DND-41 (cell line): ENCODE data around the gene NT5C.

ENCODE experiments used
- EZH2 ChIP-seq: IDR thresholded peaks from 3 replicates; pipeline ENCODE4 v1.6.1; 2012; ENCODE audit warnings: borderline replicate concordance, low read depth, mild to moderate bottlenecking, moderate library complexity, low read length, inconsistent platforms; ENCODE audit not compliant: severe bottlenecking
- TF ChIP-seq, protein P1 (sequence below): IDR thresholded peaks from 2 replicates; pipeline ENCODE4 v1.5.1; 2012; ENCODE audit warnings: borderline replicate concordance, low read length, moderate library complexity, mild to moderate bottlenecking; ENCODE audit not compliant: poor library complexity, severe bottlenecking; ENCODE audit errors: extremely low read depth

- TF ChIP-seq, protein P1, sequence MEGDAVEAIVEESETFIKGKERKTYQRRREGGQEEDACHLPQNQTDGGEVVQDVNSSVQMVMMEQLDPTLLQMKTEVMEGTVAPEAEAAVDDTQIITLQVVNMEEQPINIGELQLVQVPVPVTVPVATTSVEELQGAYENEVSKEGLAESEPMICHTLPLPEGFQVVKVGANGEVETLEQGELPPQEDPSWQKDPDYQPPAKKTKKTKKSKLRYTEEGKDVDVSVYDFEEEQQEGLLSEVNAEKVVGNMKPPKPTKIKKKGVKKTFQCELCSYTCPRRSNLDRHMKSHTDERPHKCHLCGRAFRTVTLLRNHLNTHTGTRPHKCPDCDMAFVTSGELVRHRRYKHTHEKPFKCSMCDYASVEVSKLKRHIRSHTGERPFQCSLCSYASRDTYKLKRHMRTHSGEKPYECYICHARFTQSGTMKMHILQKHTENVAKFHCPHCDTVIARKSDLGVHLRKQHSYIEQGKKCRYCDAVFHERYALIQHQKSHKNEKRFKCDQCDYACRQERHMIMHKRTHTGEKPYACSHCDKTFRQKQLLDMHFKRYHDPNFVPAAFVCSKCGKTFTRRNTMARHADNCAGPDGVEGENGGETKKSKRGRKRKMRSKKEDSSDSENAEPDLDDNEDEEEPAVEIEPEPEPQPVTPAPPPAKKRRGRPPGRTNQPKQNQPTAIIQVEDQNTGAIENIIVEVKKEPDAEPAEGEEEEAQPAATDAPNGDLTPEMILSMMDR: no peak
- no peak for TF ChIP-seq EZH2
Observed at GRCh38 chr17:75086496-75087181, 44.9 kb downstream of the NT5C start.
